HepG2 (cell line): ENCODE results near the gene EFEMP2. TPM values are rescaled to one million over a fixed set of nuclear protein-coding genes. Genes with fewer than 3 reads are reported as not detected.

ENCODE experiments used
- ARID2 ChIP-seq: sonication (generic); formaldehyde crosslinking; IDR thresholded peaks from 2 replicates; pipeline ENCODE4 v1.8.1; 2022; ENCODE audit warnings: mild to moderate bottlenecking, missing genetic modification reagents, borderline replicate concordance
- BRCA1 ChIP-seq: sonication (generic); formaldehyde crosslinking; IDR thresholded peaks from 2 replicates; pipeline ENCODE4 v1.4.0; 2020; ENCODE audit warnings: missing genetic modification reagents
- DMAP1 ChIP-seq: IDR thresholded peaks from 2 replicates; pipeline ENCODE4 v1.6.1; 2016
- HDAC1 ChIP-seq: sonication (generic); formaldehyde crosslinking; IDR thresholded peaks from 2 replicates; pipeline ENCODE4 v1.5.1; 2020; ENCODE audit warnings: mild to moderate bottlenecking, missing genetic modification reagents
- KDM5A ChIP-seq: fragments of 200-600 bp; sonication (generic); IDR thresholded peaks from 2 replicates; pipeline ENCODE4 v1.7.0; 2018; ENCODE audit warnings: antibody characterized with exemption, mild to moderate bottlenecking, low read length, borderline replicate concordance
- MLLT10 ChIP-seq: sonication (generic); formaldehyde crosslinking; IDR thresholded peaks from 2 replicates; pipeline ENCODE4 v1.4.0; 2020; ENCODE audit warnings: missing genetic modification reagents
- NBN ChIP-seq: fragments of 450-650 bp; conservative IDR thresholded peaks from 2 replicates; pipeline ENCODE4 v1.6.1; 2017
- PRMT3 ChIP-seq: sonication (generic); formaldehyde crosslinking; IDR thresholded peaks from 2 replicates; pipeline ENCODE4 v1.8.1; 2022; ENCODE audit warnings: low read depth, mild to moderate bottlenecking, moderate library complexity, missing genetic modification reagents, borderline replicate concordance
- SALL1 ChIP-seq: sonication (generic); formaldehyde crosslinking; IDR thresholded peaks from 2 replicates; pipeline ENCODE4 v1.8.0; 2022; ENCODE audit warnings: mild to moderate bottlenecking, missing genetic modification reagents
- SMYD3 ChIP-seq: sonication (generic); formaldehyde crosslinking; IDR thresholded peaks from 2 replicates; pipeline ENCODE4 v1.8.1; 2023; ENCODE audit warnings: mild to moderate bottlenecking, missing genetic modification reagents
- SP4 ChIP-seq: sonication (generic); formaldehyde crosslinking; IDR thresholded peaks from 2 replicates; pipeline ENCODE4 v1.8.1; 2023; ENCODE audit warnings: mild to moderate bottlenecking, missing genetic modification reagents
- TBL1XR1 ChIP-seq: fragments of 150-350 bp; IDR thresholded peaks from 2 replicates; pipeline ENCODE4 v1.6.1; 2014; ENCODE audit warnings: borderline replicate concordance, low read length; ENCODE audit not compliant: partially characterized antibody
- XRCC5 ChIP-seq: fragments of 200-400 bp; formaldehyde crosslinking; optimal IDR thresholded peaks from 2 replicates; pipeline ENCODE3; 2017; ENCODE audit warnings: mild to moderate bottlenecking, low read length
- YEATS4 ChIP-seq: sonication (generic); formaldehyde crosslinking; IDR thresholded peaks from 2 replicates; pipeline ENCODE4 v1.4.0; 2020; ENCODE audit warnings: missing genetic modification reagents, borderline replicate concordance
- ZBTB42 ChIP-seq: sonication (generic); formaldehyde crosslinking; IDR thresholded peaks from 2 replicates; pipeline ENCODE4 v1.5.0; 2020; ENCODE audit warnings: mild to moderate bottlenecking, missing genetic modification reagents
- ZKSCAN1 ChIP-seq: fragments of 150-350 bp; IDR thresholded peaks from 2 replicates; pipeline ENCODE4 v1.6.1; 2014; ENCODE audit warnings: low read length
- ZNF234 ChIP-seq: sonication (generic); formaldehyde crosslinking; conservative IDR thresholded peaks from 2 replicates; pipeline ENCODE4 v1.5.1; 2020; ENCODE audit warnings: mild to moderate bottlenecking, missing genetic modification reagents
- ZNF235 ChIP-seq: sonication (generic); formaldehyde crosslinking; IDR thresholded peaks from 2 replicates; pipeline ENCODE4 v1.8.1; 2023; ENCODE audit warnings: mild to moderate bottlenecking, missing genetic modification reagents, borderline replicate concordance
- ZNF256 ChIP-seq: sonication (generic); formaldehyde crosslinking; conservative IDR thresholded peaks from 2 replicates; pipeline ENCODE4 v1.4.0; 2020; ENCODE audit warnings: missing genetic modification reagents
- ZNF282 ChIP-seq: fragments of 450-650 bp; IDR thresholded peaks from 2 replicates; pipeline ENCODE4 v1.6.1; 2018; ENCODE audit not compliant: partially characterized antibody
- ZNF333 ChIP-seq: sonication (generic); formaldehyde crosslinking; IDR thresholded peaks from 2 replicates; pipeline ENCODE4 v1.4.0; 2020; ENCODE audit warnings: mild to moderate bottlenecking, missing genetic modification reagents, borderline replicate concordance
- ZNF615 ChIP-seq: sonication (generic); formaldehyde crosslinking; IDR thresholded peaks from 2 replicates; pipeline ENCODE4 v1.5.0; 2020; ENCODE audit warnings: mild to moderate bottlenecking, missing genetic modification reagents, borderline replicate concordance
- ZNF777 ChIP-seq: sonication (generic); formaldehyde crosslinking; IDR thresholded peaks from 2 replicates; pipeline ENCODE4 v1.4.0; 2020; ENCODE audit warnings: missing genetic modification reagents
- ZNF788 ChIP-seq: sonication (generic); formaldehyde crosslinking; IDR thresholded peaks from 2 replicates; pipeline ENCODE4 v1.5.0; 2020; ENCODE audit warnings: mild to moderate bottlenecking, missing genetic modification reagents, borderline replicate concordance
- ZNF790 ChIP-seq: sonication (generic); formaldehyde crosslinking; IDR thresholded peaks from 2 replicates; pipeline ENCODE4 v1.8.0; 2022; ENCODE audit warnings: missing genetic modification reagents, mild to moderate bottlenecking, borderline replicate concordance
- polyA plus RNA-seq, 8 experiments: library from polyadenylated mRNA; depleted of rRNA in 3 of 8; stranded (reverse) in 7 of 8; unstranded in 1 of 8; fragments of >200 nt; fragmentation: Illumina TruSeq in 4 of 8; extraction: Trizol in 4 of 8; gene quantifications; 2 replicates each; pipeline versions ENCODE4 v1.2.1 to v1.2.3, GENCODE V29; 2011 to 2016; ENCODE audit warnings: low read depth in 4 of 8, missing spikeins in 1 of 8, mixed read lengths in 1 of 8; ENCODE audit not compliant: insufficient read depth in 1 of 8
- total RNA-seq, 5 experiments: library from RNA; depleted of rRNA; stranded (reverse); fragments of >200 nt; fragmentation: Illumina TruSeq; extraction: Trizol; gene quantifications; 2 replicates each; pipeline ENCODE4 v1.2.3, GENCODE V29; 2016; ENCODE audit warnings: low read depth in 1 of 5
- TF ChIP-seq, protein P1 (sequence below): sonication (generic); formaldehyde crosslinking; IDR thresholded peaks from 2 replicates; pipeline ENCODE4 v1.8.1; 2022; ENCODE audit warnings: low read depth, mild to moderate bottlenecking, missing genetic modification reagents
- TF ChIP-seq, protein P2 (sequence below): sonication (generic); formaldehyde crosslinking; IDR thresholded peaks from 2 replicates; pipeline ENCODE4 v1.8.1; 2022; ENCODE audit warnings: mild to moderate bottlenecking, missing genetic modification reagents
- TF ChIP-seq, protein P3 (sequence below): sonication (generic); formaldehyde crosslinking; IDR thresholded peaks from 2 replicates; pipeline ENCODE4 v1.4.0; 2020; ENCODE audit warnings: missing genetic modification reagents, borderline replicate concordance

EFEMP2 gene
- total and polyA plus RNA-seq, 2 of the 13 experiments (the other 11 are each of a cell fraction or from before 2014, with no cell fraction given): 7.4 to 29.7 TPM

DNA sequence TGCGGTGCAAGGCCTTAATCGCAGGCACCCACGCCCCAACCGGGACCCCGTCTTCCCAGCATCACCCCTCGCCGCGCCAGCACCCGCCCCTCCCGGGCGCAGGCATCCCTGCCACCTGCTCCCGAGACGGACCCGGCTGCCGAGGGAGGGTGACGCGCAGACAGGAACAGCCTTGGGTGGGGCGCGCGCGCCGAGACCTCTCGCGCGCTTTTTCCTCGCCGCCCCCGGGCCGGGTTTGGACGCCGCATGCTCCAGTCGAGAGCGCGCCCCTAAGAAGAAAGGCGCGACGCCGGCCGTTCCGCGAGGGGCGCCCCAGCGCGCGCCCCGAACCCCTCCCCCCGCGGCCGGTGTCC lies 15.1 kb downstream of the EFEMP2 start (continued):
- no peak for TF ChIP-seq NBN
- no peak for TF ChIP-seq PRMT3 (CRISPR knock-in tag)
- TF ChIP-seq ZBTB42 (CRISPR knock-in tag): no peak
- TF ChIP-seq ZNF333: no peak
- TF ChIP-seq SALL1 (CRISPR knock-in tag): no peak
- TF ChIP-seq MLLT10 (CRISPR knock-in tag): no peak
- no peak for TF ChIP-seq XRCC5
- no peak for TF ChIP-seq ZNF235 (CRISPR knock-in tag)
- TF ChIP-seq, protein P1, sequence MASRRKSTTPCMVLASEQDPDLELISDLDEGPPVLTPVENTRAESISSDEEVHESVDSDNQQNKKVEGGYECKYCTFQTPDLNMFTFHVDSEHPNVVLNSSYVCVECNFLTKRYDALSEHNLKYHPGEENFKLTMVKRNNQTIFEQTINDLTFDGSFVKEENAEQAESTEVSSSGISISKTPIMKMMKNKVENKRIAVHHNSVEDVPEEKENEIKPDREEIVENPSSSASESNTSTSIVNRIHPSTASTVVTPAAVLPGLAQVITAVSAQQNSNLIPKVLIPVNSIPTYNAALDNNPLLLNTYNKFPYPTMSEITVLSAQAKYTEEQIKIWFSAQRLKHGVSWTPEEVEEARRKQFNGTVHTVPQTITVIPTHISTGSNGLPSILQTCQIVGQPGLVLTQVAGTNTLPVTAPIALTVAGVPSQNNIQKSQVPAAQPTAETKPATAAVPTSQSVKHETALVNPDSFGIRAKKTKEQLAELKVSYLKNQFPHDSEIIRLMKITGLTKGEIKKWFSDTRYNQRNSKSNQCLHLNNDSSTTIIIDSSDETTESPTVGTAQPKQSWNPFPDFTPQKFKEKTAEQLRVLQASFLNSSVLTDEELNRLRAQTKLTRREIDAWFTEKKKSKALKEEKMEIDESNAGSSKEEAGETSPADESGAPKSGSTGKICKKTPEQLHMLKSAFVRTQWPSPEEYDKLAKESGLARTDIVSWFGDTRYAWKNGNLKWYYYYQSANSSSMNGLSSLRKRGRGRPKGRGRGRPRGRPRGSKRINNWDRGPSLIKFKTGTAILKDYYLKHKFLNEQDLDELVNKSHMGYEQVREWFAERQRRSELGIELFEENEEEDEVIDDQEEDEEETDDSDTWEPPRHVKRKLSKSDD (CRISPR knock-in tag): no peak
- no peak for TF ChIP-seq ZNF234
- no peak for TF ChIP-seq SMYD3 (CRISPR knock-in tag)
- no peak for TF ChIP-seq ZNF282
- no peak for TF ChIP-seq TBL1XR1
- TF ChIP-seq ZNF777 (CRISPR knock-in tag): no peak
- TF ChIP-seq, protein P2, sequence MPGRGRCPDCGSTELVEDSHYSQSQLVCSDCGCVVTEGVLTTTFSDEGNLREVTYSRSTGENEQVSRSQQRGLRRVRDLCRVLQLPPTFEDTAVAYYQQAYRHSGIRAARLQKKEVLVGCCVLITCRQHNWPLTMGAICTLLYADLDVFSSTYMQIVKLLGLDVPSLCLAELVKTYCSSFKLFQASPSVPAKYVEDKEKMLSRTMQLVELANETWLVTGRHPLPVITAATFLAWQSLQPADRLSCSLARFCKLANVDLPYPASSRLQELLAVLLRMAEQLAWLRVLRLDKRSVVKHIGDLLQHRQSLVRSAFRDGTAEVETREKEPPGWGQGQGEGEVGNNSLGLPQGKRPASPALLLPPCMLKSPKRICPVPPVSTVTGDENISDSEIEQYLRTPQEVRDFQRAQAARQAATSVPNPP (CRISPR knock-in tag): no peak
- 0 out of 2 replicates have a peak, but pooled peaks have one; percentile 56 for TF ChIP-seq ZNF256 (CRISPR knock-in tag)
- TF ChIP-seq KDM5A: peak; percentile 43; the same call in 1 of the 2 replicates
- TF ChIP-seq HDAC1: no peak; the same call in 1 of the 2 replicates
- TF ChIP-seq ZNF790 (CRISPR knock-in tag): no peak; the same call in 1 of the 2 replicates
- no peak for TF ChIP-seq ARID2 (CRISPR knock-in tag)
- TF ChIP-seq ZKSCAN1: no peak
- peak; percentile 48; the same call in 1 of the 2 replicates for TF ChIP-seq DMAP1 (CRISPR knock-in tag)
- no peak for TF ChIP-seq ZNF615 (CRISPR knock-in tag)
- TF ChIP-seq, protein P3, sequence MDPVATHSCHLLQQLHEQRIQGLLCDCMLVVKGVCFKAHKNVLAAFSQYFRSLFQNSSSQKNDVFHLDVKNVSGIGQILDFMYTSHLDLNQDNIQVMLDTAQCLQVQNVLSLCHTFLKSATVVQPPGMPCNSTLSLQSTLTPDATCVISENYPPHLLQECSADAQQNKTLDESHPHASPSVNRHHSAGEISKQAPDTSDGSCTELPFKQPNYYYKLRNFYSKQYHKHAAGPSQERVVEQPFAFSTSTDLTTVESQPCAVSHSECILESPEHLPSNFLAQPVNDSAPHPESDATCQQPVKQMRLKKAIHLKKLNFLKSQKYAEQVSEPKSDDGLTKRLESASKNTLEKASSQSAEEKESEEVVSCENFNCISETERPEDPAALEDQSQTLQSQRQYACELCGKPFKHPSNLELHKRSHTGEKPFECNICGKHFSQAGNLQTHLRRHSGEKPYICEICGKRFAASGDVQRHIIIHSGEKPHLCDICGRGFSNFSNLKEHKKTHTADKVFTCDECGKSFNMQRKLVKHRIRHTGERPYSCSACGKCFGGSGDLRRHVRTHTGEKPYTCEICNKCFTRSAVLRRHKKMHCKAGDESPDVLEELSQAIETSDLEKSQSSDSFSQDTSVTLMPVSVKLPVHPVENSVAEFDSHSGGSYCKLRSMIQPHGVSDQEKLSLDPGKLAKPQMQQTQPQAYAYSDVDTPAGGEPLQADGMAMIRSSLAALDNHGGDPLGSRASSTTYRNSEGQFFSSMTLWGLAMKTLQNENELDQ (CRISPR knock-in tag): no peak
- TF ChIP-seq YEATS4 (CRISPR knock-in tag): 0 out of 2 replicates have a peak, but pooled peaks have one; percentile 30
- TF ChIP-seq BRCA1 (CRISPR knock-in tag): 0 out of 2 replicates have a peak, but pooled peaks have one; percentile 4
- no peak for TF ChIP-seq SP4 (CRISPR knock-in tag)
- no peak for TF ChIP-seq ZNF788 (CRISPR knock-in tag)
